GM19328 (cell line): ENCODE results near the gene DIP2C.
"Not testable (repeated sequence)": the region's sequence is repeated elsewhere in the genome, so short reads cannot be mapped to it uniquely, and the experiment has no call there.

Experiments used
- ATAC-seq: cut with Tn5 transposase; IDR thresholded peaks from one replicate; pipeline ENCODE4 v1.9.1; 2021; ENCODE audit warnings: mild to moderate bottlenecking, moderate library complexity; ENCODE audit not compliant: unreplicated experiment

Gene DIP2C

DNA sequence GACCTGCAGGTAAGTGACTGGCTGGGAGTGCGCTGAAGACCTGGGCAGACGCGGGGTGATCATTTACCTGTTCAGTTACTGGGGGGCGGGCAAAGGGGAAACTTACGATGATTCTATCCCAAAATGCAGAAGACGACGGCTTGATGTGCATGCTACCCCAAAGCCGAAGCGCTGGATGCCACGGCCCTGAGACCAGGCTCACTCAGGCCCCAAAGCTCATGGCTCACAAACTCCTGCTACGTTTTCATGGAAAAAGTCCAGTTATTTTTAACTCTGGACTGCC is 200.6 kb downstream of the DIP2C start:
- no peak for ATAC-seq

GRCh38 chr10:488081-488932 is 201.2 kb downstream of the DIP2C start:
- no peak for ATAC-seq

GRCh38 chr10:486666-487322 is 202.7 kb downstream of the DIP2C start:
- ATAC-seq = no peak

- no peak for ATAC-seq
Observed at GRCh38 chr10:486206-486605, 203.3 kb downstream of the DIP2C start.

DNA sequence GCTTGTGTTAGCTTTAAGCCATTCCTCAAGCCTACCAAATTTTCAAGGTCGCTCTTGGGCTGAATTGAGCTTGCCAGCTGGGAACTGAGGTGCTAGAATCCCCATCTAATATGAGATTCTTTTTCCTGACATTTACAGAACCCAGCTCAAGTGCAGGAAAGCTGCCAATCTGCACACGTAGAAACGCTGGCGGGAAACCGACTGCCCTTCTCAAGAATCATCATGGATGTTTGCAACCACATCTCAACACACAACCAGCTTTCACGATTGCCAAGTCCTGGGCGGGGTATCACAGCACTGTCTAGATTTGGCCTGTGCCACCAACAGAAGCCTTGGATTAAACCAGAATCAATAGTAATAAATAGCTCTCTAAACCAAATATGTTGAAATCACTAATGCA is 203.7 kb downstream of the DIP2C start:
- no peak for ATAC-seq

- no peak for ATAC-seq
Observed at GRCh38 chr10:484925-485661, 204.4 kb downstream of the DIP2C start.

GRCh38 chr10:484441-484924 is 205.0 kb downstream of the DIP2C start:
- ATAC-seq = no peak

GRCh38 chr10:483261-483660 is 206.2 kb downstream of the DIP2C start:
- no peak for ATAC-seq

- ATAC-seq = no peak
Observed at GRCh38 chr10:482848-483247, 206.6 kb downstream of the DIP2C start.

GRCh38 chr10:482051-482501 is 207.4 kb downstream of the DIP2C start:
- no peak for ATAC-seq

DNA sequence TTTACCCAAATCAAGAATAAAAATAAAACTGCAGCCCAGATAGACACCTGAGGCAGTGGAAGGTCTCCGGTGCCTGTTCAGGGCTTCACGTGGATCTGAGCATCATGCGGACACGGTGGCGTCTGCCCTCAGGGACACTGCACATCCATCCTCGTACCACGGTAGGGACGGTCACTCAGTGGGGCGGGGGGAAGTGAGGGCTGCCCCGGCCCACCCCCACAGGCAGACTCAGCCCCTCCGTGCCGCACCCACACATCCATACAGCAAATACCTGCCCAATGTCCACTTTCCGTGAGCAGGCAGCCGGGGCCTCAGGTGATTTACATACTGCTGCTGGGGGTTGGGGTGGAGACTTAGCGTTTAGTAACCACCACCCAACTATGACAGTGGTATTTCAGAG is 207.8 kb downstream of the DIP2C start:
- ATAC-seq = no peak

DNA sequence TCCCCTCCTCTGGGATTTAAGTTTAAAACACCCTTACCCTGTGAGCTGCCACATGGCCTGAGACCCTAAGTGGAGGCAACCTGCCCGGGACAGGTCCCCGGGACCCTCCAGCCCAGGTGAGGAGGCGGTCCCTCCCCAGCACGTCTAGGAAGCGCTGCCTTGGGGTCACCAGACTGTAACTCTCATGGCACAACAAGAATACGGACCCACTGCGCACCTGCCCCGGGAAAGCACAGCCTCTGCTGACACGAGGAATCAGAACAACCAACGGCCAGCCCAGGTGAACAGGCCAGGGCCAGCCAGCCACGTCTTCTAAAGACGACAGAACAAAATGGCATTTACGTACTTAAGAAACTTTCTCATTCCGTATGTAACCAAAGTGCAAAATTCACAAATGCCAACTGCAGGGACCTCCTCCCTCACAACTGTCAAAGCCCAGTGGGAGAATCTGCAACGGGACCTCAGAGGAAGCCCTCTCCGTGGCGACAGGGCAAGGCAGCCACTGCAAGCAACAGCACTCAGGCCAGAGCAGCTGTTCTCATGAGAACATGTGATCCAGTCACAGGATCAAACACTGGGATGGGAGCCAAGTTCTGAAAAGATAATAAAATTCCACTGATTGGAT is 208.4 kb downstream of the DIP2C start:
- no peak for ATAC-seq

GRCh38 chr10:480498-480927 is 209.0 kb downstream of the DIP2C start:
- no peak for ATAC-seq

GRCh38 chr10:479706-480497 is 209.6 kb downstream of the DIP2C start:
- not testable (repeated sequence) for ATAC-seq

DNA sequence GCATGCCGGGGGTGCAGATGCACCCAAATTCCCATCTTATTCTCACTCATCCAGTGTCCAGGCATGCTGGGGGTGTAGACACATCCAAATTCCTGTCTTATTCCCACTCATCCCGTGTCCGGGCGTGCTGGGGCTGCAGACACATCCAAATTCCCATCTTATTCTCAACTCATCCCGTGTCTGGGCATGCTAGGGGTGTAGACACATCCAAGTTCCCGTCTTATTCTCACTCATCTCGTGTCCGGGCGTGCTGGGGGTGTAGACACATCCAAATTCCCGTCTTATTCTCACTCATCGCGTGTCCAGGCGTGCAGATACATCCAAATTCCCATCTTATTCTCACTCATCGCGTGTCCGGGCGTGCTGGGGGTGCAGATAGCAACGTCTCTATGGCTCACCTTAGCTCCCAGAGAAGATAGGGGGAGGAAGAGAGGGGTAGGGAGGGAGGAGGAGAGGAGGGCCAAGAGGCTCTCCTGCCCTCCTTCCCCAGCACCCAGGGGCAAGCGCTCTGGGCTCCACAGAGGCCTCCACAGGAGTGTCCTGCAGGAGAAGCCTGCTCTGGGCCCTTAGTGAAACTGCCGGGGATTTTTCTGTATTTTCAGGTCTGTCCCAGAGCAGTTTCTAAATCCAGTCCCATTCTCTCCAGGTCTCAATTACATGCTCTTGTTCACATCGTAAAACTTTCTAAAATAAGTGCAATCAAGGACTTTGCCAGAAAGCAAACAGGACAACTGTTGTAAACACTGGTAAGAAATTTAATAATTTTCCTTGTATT is 210.8 kb downstream of the DIP2C start:
- ATAC-seq = no peak

GRCh38 chr10:477620-478019 is 211.8 kb downstream of the DIP2C start:
- ATAC-seq = no peak

DNA sequence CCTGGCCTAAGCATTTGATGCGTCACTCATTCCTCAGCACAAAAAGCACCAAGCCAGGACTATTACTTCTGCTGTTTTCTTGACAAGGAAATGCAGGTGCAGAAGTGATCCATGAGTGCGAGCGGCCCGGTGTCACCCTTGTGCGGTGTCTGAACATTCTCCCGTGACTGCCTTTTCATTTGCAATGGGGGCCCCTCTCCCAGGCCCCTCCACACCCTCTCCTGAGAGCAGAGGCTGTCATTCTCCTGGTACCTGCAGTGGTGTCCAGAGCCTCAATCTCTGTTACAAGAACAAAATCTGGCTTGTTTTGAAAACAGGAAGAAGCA is 213.1 kb downstream of the DIP2C start:
- no peak for ATAC-seq

DNA sequence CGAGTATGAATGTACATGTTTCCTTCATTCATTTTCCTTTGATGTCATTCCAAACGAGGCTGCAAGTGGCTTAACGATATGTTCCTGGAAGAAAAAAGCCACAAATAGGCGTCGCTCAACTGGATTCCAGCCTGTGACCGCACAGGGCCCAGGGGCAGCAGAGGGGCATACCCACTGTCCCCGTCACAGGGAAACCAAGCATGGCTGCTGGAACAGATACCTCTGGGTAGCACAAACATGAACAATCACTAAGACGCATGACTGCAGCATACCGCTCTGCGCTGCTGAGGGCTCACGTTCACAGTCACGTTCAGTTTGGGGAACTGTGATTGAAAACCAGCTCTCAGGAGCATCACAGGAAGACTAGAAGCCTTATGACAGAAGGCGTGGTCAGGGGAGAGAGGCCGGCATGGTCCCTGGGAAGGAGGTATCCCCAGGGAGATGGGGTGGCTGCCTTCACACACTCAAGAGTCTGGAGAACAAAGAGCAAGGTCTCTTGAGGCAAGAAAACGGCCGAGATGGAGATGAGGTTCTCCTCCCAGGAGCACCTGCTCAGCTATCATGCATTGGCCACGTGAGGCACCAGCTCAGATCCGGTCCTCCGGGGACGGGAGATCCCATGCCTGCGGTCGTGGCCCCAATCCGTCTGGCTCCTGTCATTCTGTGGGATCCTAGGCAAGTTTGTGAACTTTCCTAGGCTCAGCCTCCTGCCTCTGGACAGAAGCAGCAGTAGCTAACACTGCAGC is 213.6 kb downstream of the DIP2C start:
- ATAC-seq = no peak

DNA sequence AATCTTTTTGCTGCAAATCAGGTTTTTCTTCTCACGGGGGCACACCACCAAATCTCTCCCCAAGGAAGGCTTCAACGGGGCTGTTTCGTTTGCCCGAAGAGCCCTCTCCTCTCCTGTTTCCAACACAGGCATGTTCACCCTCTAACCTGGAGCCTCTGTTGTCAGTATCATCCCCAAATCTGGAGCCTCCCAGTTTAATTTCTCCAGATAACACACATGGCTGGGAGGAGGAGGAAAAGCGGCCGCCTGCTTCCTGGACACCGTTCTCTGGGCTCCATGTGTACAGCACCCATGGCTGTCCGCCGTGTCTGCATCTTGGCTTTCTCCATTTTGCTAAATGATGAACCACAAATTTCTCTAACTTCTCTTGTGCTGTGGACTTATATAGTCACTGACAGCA is 214.5 kb downstream of the DIP2C start:
- ATAC-seq = no peak
